Epithelial cell of proximal tubule (primary cell): Measurements from ENCODE around the gene ASH1L. TPM values are rescaled to one million over a fixed set of nuclear protein-coding genes. Genes with fewer than 3 reads are reported as not detected.
"Not testable (repeated sequence)": the region's sequence is repeated elsewhere in the genome, so short reads cannot be mapped to it uniquely, and the experiment has no call there.

ENCODE experiments used
- DNase-seq: peaks from one replicate; pipeline ENCODE4 v3.0.0-alpha.2; 2011; ENCODE audit warnings: low read depth
- H3K4me3 ChIP-seq: 2 replicates; pipeline ENCODE4 v1.5.1; 2011; ENCODE audit warnings: low read depth, mild to moderate bottlenecking, low read length
- total RNA-seq: library from RNA; depleted of rRNA; stranded (reverse); fragments of >200 nt; gene quantifications from 2 replicates; pipeline ENCODE4 v1.2.3, GENCODE V29; 2015
- TF ChIP-seq, protein P1 (sequence below): conservative IDR thresholded peaks from 2 replicates; pipeline ENCODE4 v1.5.1; 2012; ENCODE audit warnings: low read depth, mild to moderate bottlenecking, low read length

ASH1L gene
- total RNA-seq, 1 donor from 2014 or later = 13.4 TPM

DNA sequence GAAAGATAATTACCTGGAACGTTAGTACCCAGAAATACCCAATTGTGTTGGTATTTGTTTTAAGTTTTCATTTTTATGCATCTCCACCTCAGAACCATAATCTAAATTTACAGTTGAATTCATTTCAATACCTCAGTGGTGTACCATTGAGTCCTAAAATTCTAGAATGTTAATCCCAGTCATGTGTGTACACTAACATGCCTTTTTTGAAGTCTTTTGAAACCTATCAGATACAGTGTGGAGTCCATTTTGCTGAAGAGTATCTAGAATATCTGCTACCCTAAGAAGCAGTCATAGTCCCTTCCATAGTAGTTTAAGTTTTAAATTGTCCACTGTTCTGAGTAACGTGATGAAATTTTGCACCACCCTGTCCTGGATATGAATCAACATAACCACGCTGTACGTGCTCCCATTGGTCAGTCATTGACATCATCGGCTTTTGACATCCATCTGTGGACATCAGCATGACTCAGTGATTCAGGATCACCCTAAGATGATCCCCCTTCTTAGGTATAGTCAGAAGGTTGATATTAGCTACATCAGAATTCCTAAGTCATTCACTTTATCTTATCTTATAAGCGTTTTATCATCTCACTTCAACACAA, 7.5 kb upstream of the ASH1L start:
- DNase-seq = no peak
- H3K4me3 ChIP-seq = no peak overlapping the region
- TF ChIP-seq, protein P1, sequence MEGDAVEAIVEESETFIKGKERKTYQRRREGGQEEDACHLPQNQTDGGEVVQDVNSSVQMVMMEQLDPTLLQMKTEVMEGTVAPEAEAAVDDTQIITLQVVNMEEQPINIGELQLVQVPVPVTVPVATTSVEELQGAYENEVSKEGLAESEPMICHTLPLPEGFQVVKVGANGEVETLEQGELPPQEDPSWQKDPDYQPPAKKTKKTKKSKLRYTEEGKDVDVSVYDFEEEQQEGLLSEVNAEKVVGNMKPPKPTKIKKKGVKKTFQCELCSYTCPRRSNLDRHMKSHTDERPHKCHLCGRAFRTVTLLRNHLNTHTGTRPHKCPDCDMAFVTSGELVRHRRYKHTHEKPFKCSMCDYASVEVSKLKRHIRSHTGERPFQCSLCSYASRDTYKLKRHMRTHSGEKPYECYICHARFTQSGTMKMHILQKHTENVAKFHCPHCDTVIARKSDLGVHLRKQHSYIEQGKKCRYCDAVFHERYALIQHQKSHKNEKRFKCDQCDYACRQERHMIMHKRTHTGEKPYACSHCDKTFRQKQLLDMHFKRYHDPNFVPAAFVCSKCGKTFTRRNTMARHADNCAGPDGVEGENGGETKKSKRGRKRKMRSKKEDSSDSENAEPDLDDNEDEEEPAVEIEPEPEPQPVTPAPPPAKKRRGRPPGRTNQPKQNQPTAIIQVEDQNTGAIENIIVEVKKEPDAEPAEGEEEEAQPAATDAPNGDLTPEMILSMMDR = no peak

DNA sequence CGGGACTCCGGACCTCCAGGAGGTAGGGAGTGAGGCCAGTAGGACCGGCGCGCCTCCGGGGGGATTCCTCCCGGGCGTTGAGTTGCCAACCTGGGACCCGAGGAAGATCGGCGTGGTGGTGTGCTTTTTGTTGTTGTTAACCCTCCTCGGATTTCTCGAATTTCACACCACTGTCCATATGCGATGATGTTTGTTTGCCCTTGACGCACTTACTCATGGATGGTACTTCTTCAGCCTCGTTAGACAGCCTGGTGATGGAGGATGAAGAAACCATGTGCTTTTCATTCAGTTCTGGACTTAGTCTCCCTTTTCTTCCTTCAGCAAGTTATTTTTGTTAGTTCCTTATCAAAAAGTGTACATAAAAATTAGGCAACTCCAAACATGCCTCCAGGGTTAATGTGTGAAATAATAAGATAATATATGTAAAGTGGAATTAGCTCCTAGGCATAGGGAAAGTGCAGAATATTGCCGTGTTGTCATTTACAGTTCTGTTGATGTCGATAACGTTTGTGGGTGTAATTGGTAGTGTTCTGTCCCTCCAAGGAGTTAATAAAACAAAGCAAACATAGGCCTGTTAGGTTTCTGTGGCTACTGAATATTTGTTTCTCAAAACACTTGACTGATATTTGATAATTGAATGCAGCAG, 897 bp upstream of the ASH1L start:
- not testable (repeated sequence) for DNase-seq
- peak overlapping the region; percentile 76 for H3K4me3 ChIP-seq

DNA sequence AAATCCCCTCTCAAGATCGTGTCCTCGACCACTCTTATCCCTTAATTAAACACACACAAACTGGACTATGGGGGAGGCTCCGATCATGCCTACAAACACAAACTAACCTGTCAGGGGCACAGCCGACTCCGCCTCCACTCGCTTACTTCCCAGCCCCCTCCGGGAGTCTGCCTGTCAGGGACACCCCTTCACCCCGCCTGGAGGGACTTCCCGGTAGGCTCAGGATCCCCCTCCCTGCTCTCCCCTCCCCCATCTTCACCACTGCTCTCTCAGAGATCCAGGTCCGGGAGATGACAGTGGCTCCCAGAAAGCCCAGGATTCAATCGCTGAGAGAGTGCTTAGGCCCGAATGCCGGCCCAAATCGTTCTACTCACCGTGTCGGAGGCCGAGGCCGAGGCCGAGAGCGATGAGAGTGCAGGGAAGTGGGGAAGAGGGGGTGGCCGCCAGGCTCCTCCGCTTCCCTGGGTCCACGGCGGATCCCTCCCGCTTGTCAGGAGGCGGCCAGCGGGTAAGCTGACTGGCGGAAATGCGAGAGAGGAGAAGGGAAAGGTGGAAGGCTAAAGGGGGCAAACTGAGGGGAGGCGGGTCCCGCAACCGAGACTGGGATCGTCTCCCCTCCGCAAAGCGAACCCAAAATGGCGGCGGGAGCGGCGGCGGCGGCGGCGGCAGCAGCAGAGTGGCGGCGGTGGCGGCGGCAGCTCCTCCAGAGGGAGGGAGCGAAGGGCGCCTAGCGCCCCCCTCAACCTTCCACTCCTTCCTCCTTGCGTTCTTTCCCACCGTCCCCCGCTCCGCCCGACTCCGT, 623 bp downstream of the ASH1L start:
- peak overlapping the region; percentile 76 for H3K4me3 ChIP-seq
- not testable (repeated sequence) for DNase-seq

DNA sequence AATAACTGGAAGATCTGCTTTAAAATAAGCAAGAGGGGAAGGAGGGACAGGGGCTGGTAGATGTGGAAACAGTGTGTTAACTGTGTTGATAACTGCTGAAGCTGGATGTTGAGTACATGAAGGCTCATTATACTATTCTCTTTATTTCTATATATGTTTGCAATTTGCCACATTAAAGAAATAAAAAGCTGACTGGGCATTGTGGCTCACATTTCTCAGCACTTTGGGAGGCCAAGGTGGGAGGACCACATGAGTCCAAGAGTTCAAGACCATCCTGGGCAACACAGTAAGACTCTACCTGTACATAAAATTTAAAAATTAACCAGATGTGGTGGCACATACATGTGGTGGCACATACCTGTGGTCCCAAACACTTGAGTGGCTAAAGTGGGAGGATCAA, 6.7 kb downstream of the ASH1L start:
- DNase-seq = no peak
- TF ChIP-seq, protein P1 = no peak

DNA sequence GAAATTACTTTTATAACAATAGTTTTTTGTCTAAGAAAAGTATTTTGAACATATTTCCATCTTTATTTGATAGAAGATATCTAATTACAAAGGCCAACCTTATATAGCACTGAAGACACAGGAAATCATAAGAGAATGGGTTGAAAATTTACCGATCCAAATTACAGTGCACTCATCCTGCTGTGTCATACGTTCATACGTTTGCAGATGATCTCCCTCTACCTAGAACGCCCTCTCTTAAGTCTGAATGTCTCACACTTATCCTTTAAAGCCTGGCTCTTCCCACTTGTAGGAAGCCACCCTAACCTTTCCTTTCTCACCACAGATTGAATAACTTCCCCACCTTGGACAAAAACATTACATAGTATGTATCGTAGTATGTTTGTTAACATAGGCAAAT, 9.3 kb downstream of the ASH1L start:
- TF ChIP-seq, protein P1 = no peak
- DNase-seq = no peak

More for the DNA sequence above, 6.7 kb downstream of the ASH1L start:
- H3K4me3 ChIP-seq = no peak overlapping the region

DNA sequence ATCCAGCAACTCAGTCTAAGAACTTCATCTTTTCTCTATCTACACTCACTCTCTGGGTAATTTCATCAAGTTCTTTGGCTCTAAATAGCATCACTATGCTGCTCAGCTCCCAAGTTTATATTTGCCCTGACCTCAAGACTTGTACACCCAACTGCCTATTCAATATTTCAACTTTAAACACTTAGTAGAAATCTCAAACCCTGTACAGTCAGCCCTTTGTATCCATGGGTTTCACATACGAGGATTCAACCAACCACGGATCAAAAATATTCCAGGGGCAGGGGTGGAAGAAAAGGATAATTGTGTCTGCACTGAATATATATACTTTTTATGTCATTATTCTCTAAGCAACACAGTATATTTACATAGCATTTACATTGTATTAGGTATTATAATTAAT, 13.9 kb downstream of the ASH1L start:
- DNase-seq = no peak

More for the DNA sequence above, 9.3 kb downstream of the ASH1L start:
- no peak overlapping the region for H3K4me3 ChIP-seq

DNA sequence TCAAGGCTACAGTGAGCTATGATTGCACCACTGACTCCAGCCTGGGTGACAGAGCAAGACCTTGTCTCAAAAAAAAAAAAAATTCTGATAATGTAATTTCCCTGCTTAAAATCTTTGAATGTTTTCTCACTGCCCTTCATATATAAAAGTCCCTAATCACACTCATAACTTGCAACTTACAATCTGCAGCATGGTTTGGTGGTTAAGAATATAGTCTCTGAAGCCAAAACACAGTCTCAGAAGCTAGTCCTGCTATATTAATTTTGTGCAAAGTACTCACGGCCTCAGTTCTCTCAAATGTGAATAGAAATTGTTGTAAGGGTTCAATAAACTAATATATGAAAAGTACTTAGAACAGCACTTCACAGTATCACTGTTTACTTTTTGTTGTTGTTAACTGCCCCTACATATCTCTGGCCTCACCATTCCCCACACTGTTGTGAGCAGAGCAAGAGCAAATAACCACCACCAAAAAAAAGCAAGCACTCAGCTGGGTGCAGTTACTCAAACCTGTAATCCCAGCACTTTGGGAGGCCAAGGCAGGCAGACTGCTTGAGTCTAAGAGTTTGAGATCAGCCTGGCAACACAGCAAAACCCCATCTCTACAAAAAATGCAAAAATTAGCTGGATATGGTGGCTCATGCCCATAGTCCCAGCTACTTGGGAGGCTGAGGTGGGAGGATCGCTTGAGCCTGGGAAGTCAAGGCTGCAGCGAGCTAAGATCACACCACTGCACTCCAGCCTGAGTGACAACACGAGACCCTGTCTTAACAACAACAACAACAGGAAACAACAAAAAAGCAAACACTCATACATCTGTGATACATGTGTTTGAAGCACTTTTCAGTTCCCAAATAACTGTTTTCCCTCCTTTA, 22.4 kb downstream of the ASH1L start:
- no peak overlapping the region for H3K4me3 ChIP-seq
- DNase-seq = no peak
- TF ChIP-seq, protein P1 = no peak

More for the DNA sequence above, 13.9 kb downstream of the ASH1L start:
- no peak overlapping the region for H3K4me3 ChIP-seq
- TF ChIP-seq, protein P1 = no peak
